Keratinocyte (primary cell): ENCODE results near the gene SEMA4A. TPM values are rescaled to one million over a fixed set of nuclear protein-coding genes. Genes with fewer than 3 reads are reported as not detected.

Source experiments
- DNase-seq: peaks from one replicate; pipeline ENCODE4 v3.0.0-alpha.2; 2011; ENCODE audit warnings: low read depth, missing footprints, low spot score
- FAIRE-seq: peaks from 2 replicates; lab custom pipeline; 2011; peaks lifted over from hg19 to GRCh38; lab: Jason Lieb, UNC
- H2AFZ ChIP-seq: 2 replicates; pipeline ENCODE4 v1.6.0; 2012; ENCODE audit warnings: low read length, control low read depth, inconsistent platforms; ENCODE audit not compliant: control insufficient read depth
- H3K27ac ChIP-seq: 2 replicates; pipeline ENCODE4 v1.5.1; 2011; ENCODE audit warnings: low read length; ENCODE audit not compliant: control insufficient read depth, insufficient read depth
- H3K27me3 ChIP-seq: 3 replicates; pipeline ENCODE4 v1.6.0; 2011; ENCODE audit warnings: low read length; ENCODE audit not compliant: control insufficient read depth, insufficient read depth; ENCODE audit errors: extremely low read depth
- H3K36me3 ChIP-seq, 2 experiments: 2 replicates in 1 of 2; 3 replicates in 1 of 2; pipeline ENCODE4 v1.5.1; 2011; ENCODE audit warnings: low read length in 2 of 2, mild to moderate bottlenecking in 1 of 2; ENCODE audit not compliant: control insufficient read depth in 2 of 2, insufficient read depth in 2 of 2; ENCODE audit errors: extremely low read depth in 1 of 2
- H3K4me1 ChIP-seq: 3 replicates; pipeline ENCODE4 v1.5.1; 2011; ENCODE audit warnings: low read length; ENCODE audit not compliant: control insufficient read depth, insufficient read depth; ENCODE audit errors: extremely low read depth
- H3K4me2 ChIP-seq: 3 replicates; pipeline ENCODE4 v1.6.0; 2011; ENCODE audit warnings: low read depth, low read length; ENCODE audit not compliant: control insufficient read depth, insufficient read depth; ENCODE audit errors: extremely low read depth
- H3K4me3 ChIP-seq, 3 experiments: fragments of 200-600 bp in 1 of 3; sonication (generic) in 1 of 3; 2 replicates in 2 of 3; 3 replicates in 1 of 3; pipeline ENCODE4 v1.5.1; 2011 to 2016; ENCODE audit warnings: low read length in 3 of 3, mild to moderate bottlenecking in 3 of 3, control low read depth in 2 of 3, inconsistent platforms in 1 of 3, low read depth in 1 of 3, mixed read lengths in 1 of 3, mixed run types in 1 of 3, moderate library complexity in 1 of 3; ENCODE audit not compliant: control insufficient read depth in 2 of 3, insufficient read depth in 2 of 3; ENCODE audit errors: extremely low read depth in 1 of 3
- H3K79me2 ChIP-seq: 2 replicates; pipeline ENCODE4 v1.6.0; 2012; ENCODE audit warnings: low read length; ENCODE audit not compliant: control insufficient read depth, insufficient read depth
- H3K9ac ChIP-seq: 3 replicates; pipeline ENCODE4 v1.6.0; 2011; ENCODE audit warnings: low read length; ENCODE audit not compliant: control insufficient read depth, insufficient read depth; ENCODE audit errors: extremely low read depth
- H3K9me1 ChIP-seq: 3 replicates; pipeline ENCODE4 v1.6.0; 2011; ENCODE audit warnings: low read length; ENCODE audit not compliant: control insufficient read depth, insufficient read depth; ENCODE audit errors: extremely low read depth
- H3K9me3 ChIP-seq: 2 replicates; pipeline ENCODE4 v1.5.1; 2012; ENCODE audit warnings: low read depth, low read length; ENCODE audit not compliant: control insufficient read depth
- H4K20me1 ChIP-seq: 3 replicates; pipeline ENCODE4 v1.6.0; 2011; ENCODE audit warnings: low read length; ENCODE audit not compliant: control insufficient read depth, insufficient read depth; ENCODE audit errors: extremely low read depth
- EZH2 ChIP-seq: IDR thresholded peaks from one replicate; pipeline ENCODE4 v1.6.1; 2012; ENCODE audit warnings: inconsistent platforms, mild to moderate bottlenecking, low read length, moderate library complexity
- dilution Hi-C: fragments of 300-500 bp; cut with MboI; formaldehyde crosslinking; loops from one replicate; pipeline ENCODE4 v1.7.0; 2020; ENCODE audit warnings: low sequenced_read_pairs; ENCODE audit not compliant: extremely low pct_ligation_motif_present
- polyA plus RNA-seq, 5 experiments: library from polyadenylated mRNA; depleted of rRNA in 3 of 5; stranded (reverse) in 3 of 5; stranded (forward) in 1 of 5; unstranded in 1 of 5; fragments of >200 nt; gene quantifications; 1 replicate in 1 of 5; 2 replicates in 3 of 5; 3 replicates in 1 of 5; pipeline versions ENCODE4 v1.2.1 to v1.2.3, GENCODE V29; 2011 to 2012; ENCODE audit warnings: missing spikeins in 2 of 5, low read depth in 1 of 5, low replicate concordance in 1 of 5
- TF ChIP-seq, protein P1 (sequence below), 3 experiments: IDR thresholded peaks in 1 of 3; conservative IDR thresholded peaks in 1 of 3; optimal IDR thresholded peaks in 1 of 3; 2 replicates in 2 of 3; 3 replicates in 1 of 3; pipeline versions ENCODE3 to v1.5.1; 2011; ENCODE audit warnings: low read length in 3 of 3, mild to moderate bottlenecking in 3 of 3, moderate library complexity in 2 of 3, control low read depth in 1 of 3, inconsistent platforms in 1 of 3; ENCODE audit not compliant: insufficient read depth in 2 of 3; ENCODE audit errors: extremely low read depth in 1 of 3

The SEMA4A gene
- polyA plus RNA-seq, 1 donor (not counting 4 experiments of a cell fraction or from before 2014, with no cell fraction given): 7.9 TPM

DNA sequence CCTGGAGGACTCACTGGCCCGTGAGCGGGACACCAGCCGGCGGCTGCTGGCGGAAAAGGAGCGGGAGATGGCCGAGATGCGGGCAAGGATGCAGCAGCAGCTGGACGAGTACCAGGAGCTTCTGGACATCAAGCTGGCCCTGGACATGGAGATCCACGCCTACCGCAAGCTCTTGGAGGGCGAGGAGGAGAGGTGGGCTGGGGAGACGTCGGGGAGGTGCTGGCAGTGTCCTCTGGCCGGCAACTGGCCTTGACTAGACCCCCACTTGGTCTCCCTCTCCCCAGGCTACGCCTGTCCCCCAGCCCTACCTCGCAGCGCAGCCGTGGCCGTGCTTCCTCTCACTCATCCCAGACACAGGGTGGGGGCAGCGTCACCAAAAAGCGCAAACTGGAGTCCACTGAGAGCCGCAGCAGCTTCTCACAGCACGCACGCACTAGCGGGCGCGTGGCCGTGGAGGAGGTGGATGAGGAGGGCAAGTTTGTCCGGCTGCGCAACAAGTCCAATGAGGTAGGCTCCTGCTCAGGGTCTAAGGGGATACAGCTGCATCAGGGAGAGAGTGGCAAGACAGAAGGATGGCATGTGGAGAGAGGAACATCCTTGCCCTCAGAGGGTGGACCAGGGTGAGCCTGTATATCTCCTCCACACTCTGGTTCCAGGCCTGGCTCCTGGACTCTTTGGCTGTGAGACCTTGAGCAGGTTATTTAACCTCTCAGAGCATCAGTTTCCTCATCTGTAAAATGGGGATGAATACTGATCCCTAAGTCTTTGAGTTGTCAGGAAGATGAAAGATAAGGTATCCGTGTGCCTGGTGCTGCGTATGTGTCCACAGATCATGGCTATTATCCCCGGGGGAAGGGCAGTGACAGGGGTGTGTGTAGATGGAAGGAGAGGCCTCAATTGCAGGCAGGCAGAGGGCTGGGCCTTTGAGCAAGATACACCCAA, 17.2 kb upstream of the SEMA4A start:
- no peak for DNase-seq
- no peak overlapping the region for H2AFZ ChIP-seq
- peaks cover 14% of the 10 kb centered on the region for H4K20me1 ChIP-seq
- H3K4me3 ChIP-seq: no peak overlapping the region
- no peaks in the 10 kb centered on the region for H3K9me1 ChIP-seq
- H3K9me3 ChIP-seq: no peaks in the 10 kb centered on the region
- peaks cover 30% of the 10 kb centered on the region for H3K79me2 ChIP-seq
- H3K27me3 ChIP-seq: no peaks in the 10 kb centered on the region
- H3K9ac ChIP-seq: no peak overlapping the region
- H3K36me3 ChIP-seq: peaks cover 68 to 71% of the 10 kb centered on the region in 2 experiments
- dilution Hi-C loops: no loop called here
- FAIRE-seq: no peak
- TF ChIP-seq EZH2: no peak
- TF ChIP-seq, protein P1, sequence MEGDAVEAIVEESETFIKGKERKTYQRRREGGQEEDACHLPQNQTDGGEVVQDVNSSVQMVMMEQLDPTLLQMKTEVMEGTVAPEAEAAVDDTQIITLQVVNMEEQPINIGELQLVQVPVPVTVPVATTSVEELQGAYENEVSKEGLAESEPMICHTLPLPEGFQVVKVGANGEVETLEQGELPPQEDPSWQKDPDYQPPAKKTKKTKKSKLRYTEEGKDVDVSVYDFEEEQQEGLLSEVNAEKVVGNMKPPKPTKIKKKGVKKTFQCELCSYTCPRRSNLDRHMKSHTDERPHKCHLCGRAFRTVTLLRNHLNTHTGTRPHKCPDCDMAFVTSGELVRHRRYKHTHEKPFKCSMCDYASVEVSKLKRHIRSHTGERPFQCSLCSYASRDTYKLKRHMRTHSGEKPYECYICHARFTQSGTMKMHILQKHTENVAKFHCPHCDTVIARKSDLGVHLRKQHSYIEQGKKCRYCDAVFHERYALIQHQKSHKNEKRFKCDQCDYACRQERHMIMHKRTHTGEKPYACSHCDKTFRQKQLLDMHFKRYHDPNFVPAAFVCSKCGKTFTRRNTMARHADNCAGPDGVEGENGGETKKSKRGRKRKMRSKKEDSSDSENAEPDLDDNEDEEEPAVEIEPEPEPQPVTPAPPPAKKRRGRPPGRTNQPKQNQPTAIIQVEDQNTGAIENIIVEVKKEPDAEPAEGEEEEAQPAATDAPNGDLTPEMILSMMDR (optimal IDR thresholded peaks at IDR 0.05 in 1 of 3, IDR thresholded peaks at IDR 0.05 in 1 of 3, conservative IDR thresholded peaks at IDR 0.05 in 1 of 3; ENCODE audit: extremely low read depth in 1 of 3, insufficient read depth in 2 of 3, low read length in 3 of 3): no peak
- H3K4me1 ChIP-seq: no peaks in the 10 kb centered on the region
- H3K4me2 ChIP-seq: no peak overlapping the region
- no peak overlapping the region for H3K27ac ChIP-seq

DNA sequence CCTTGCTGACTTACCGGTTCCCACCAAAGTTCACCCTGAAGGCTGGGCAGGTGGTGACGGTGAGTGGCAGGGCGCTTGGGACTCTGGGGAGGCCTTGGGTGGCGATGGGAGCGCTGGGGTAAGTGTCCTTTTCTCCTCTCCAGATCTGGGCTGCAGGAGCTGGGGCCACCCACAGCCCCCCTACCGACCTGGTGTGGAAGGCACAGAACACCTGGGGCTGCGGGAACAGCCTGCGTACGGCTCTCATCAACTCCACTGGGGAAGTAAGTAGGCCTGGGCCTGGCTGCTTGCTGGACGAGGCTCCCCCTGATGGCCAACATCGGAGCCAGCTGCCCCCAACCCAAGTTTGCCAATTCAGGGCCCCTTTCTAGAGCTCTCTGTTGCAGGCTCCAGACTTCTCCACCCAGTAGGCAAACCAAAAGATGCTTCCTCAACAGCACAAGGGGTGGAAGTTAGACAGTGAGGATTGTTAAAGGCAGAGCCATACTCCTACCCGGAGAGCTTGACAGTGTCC, 16.4 kb upstream of the SEMA4A start:
- Histone ChIP-seq H3K27me3 (no peaks in the 10 kb centered on the region), H4K20me1 (peaks cover 14% of the 10 kb centered on the region), H3K9ac (no peak overlapping the region), H3K4me1 (no peaks in the 10 kb centered on the region), H3K79me2 (peaks cover 22% of the 10 kb centered on the region), H3K4me2 (no peak overlapping the region), H3K9me3 (no peaks in the 10 kb centered on the region), H3K9me1 (no peaks in the 10 kb centered on the region), H3K36me3 (peaks cover 64 to 67% of the 10 kb centered on the region in 2 experiments), H3K27ac (no peak overlapping the region), H3K4me3 (no peak overlapping the region), H2AFZ (no peak overlapping the region)
- no peak for DNase-seq
- dilution Hi-C loops: no loop called here
- no peak for TF ChIP-seq EZH2
- TF ChIP-seq, protein P1 (optimal IDR thresholded peaks at IDR 0.05 in 1 of 3, IDR thresholded peaks at IDR 0.05 in 1 of 3, conservative IDR thresholded peaks at IDR 0.05 in 1 of 3; ENCODE audit: extremely low read depth in 1 of 3, insufficient read depth in 2 of 3, low read length in 3 of 3): no peak
- no peak for FAIRE-seq
